ENCODE data around the gene SIX2. TPM values are rescaled to one million over a fixed set of nuclear protein-coding genes. Genes with fewer than 3 reads are reported as not detected.

Gene SIX2
- total and polyA plus RNA-seq, 2 donors (not counting 1 experiment from before 2014, with no cell fraction given), result not detected

GRCh38 chr2:45011121-45011520 lies 1.9 kb upstream of the SIX2 start:
- Mint-ChIP-seq H3K27me3 (peaks cover 62% of the 10 kb centered on the region), H3K27ac (no peak overlapping the region), H3K4me3 (peak overlapping the region; percentile 79), H3K9me3 (ENCODE audit: insufficient read depth) (no peaks in the 10 kb centered on the region), H3K4me1 (peaks cover 44% of the 10 kb centered on the region)
- ChIA-PET CTCF (no interaction called here), POLR2A (no interaction called here)
- 16% methylated on average over 2 of the region's 3 CpGs for WGBS (ENCODE audit: insufficient coverage)
- H2AFZ ChIP-seq (ENCODE audit: insufficient read depth, low read depth, low read length, poor library complexity, severe bottlenecking), result no peak overlapping the region
- H3K79me2 ChIP-seq (ENCODE audit: control insufficient read depth, insufficient read depth, low read length), result no peaks in the 10 kb centered on the region
- DNase-seq (no peak), ATAC-seq (ENCODE audit: low read depth) (no peak)
- no peaks in the 10 kb centered on the region for H4K20me1 ChIP-seq (ENCODE audit: control insufficient read depth, insufficient read depth, low read length, poor library complexity, severe bottlenecking)
- no peak overlapping the region for H3K9ac ChIP-seq (ENCODE audit: low read length)
- peaks cover 0 to 38% (median 0%) of the 10 kb centered on the region in 3 donors for H3K9me3 ChIP-seq (ENCODE audit: control extremely low read depth in 1 of 3, control insufficient read depth in 2 of 3, insufficient read depth in 1 of 3, low read length in 2 of 3)
- H3K36me3 ChIP-seq (replicated peaks in 1 of 2; ENCODE audit: control extremely low read depth in 1 of 2, control insufficient read depth in 1 of 2, extremely low read depth in 1 of 2, insufficient read depth in 2 of 2, low read length in 1 of 2), result no peaks in the 10 kb centered on the region
- intact Hi-C loops (cut with micrococcal nuclease), result no loop called here
- peaks cover 46 to 58% of the 10 kb centered on the region in 2 donors for H3K4me1 ChIP-seq (ENCODE audit: control insufficient read depth in 2 of 2, insufficient read depth in 2 of 2, low read length in 2 of 2)
- H3K27ac ChIP-seq (ENCODE audit: low read length in 2 of 2), result no peak overlapping the region
- H3K4me3 ChIP-seq (ENCODE audit: control extremely low read depth in 1 of 5, extremely low read depth in 1 of 5, insufficient read depth in 1 of 5, low read depth in 2 of 5, low read length in 4 of 5), result no peak overlapping the region
- peak overlapping the region; percentile 83 for H3K4me2 ChIP-seq (replicated peaks; ENCODE audit: low read depth, low read length, poor library complexity, severe bottlenecking)
- TF ChIP-seq EZH2 (IDR thresholded peaks at IDR 0.05; ENCODE audit: borderline replicate concordance, insufficient read depth, low read depth, low read length, poor library complexity, severe bottlenecking), result no peak
- TF ChIP-seq CTCF (IDR thresholded peaks at IDR 0.05), result no peak
- peaks cover 0 to 85% (median 51%) of the 10 kb centered on the region in 4 experiments for H3K27me3 ChIP-seq (replicated peaks in 1 of 4; ENCODE audit: control extremely low read depth in 1 of 4, control insufficient read depth in 3 of 4, insufficient read depth in 4 of 4, low read length in 3 of 4)

GRCh38 chr2:45010702-45011012 lies 1.4 kb upstream of the SIX2 start:
- intact Hi-C loops (cut with micrococcal nuclease), result no loop called here
- Histone ChIP-seq H3K9me3 (ENCODE audit: control extremely low read depth in 1 of 3, control insufficient read depth in 2 of 3, insufficient read depth in 1 of 3, low read length in 2 of 3) (peaks cover 0 to 42% (median 0%) of the 10 kb centered on the region in 3 donors), H3K4me3 (ENCODE audit: control extremely low read depth in 1 of 5, extremely low read depth in 1 of 5, insufficient read depth in 1 of 5, low read depth in 2 of 5, low read length in 4 of 5) (no peak overlapping the region), H3K27me3 (replicated peaks in 1 of 4; ENCODE audit: control extremely low read depth in 1 of 4, control insufficient read depth in 3 of 4, insufficient read depth in 4 of 4, low read length in 3 of 4) (peaks cover 0 to 89% (median 53%) of the 10 kb centered on the region in 4 experiments), H3K9ac (ENCODE audit: low read length) (no peak overlapping the region), H3K36me3 (replicated peaks in 1 of 2; ENCODE audit: control extremely low read depth in 1 of 2, control insufficient read depth in 1 of 2, extremely low read depth in 1 of 2, insufficient read depth in 2 of 2, low read length in 1 of 2) (no peaks in the 10 kb centered on the region), H4K20me1 (ENCODE audit: control insufficient read depth, insufficient read depth, low read length, poor library complexity, severe bottlenecking) (no peaks in the 10 kb centered on the region), H3K4me1 (ENCODE audit: control insufficient read depth in 2 of 2, insufficient read depth in 2 of 2, low read length in 2 of 2) (peaks cover 49 to 62% of the 10 kb centered on the region in 2 donors), H3K27ac (ENCODE audit: low read length in 2 of 2) (no peak overlapping the region), H3K4me2 (replicated peaks; ENCODE audit: low read depth, low read length, poor library complexity, severe bottlenecking) (peak overlapping the region; percentile 83), H2AFZ (ENCODE audit: insufficient read depth, low read depth, low read length, poor library complexity, severe bottlenecking) (no peak overlapping the region), H3K79me2 (ENCODE audit: control insufficient read depth, insufficient read depth, low read length) (no peaks in the 10 kb centered on the region)
- ChIA-PET POLR2A (no interaction called here), CTCF (no interaction called here)
- WGBS (ENCODE audit: insufficient coverage), result 27% methylated on average over 2 of the region's 5 CpGs
- H3K4me3 Mint-ChIP-seq, result peak overlapping the region; percentile 79
- H3K27ac Mint-ChIP-seq, result no peak overlapping the region
- H3K4me1 Mint-ChIP-seq, result peaks cover 46% of the 10 kb centered on the region
- no peak for ATAC-seq (ENCODE audit: low read depth)
- no peaks in the 10 kb centered on the region for H3K9me3 Mint-ChIP-seq (ENCODE audit: insufficient read depth)
- no peak for DNase-seq
- H3K27me3 Mint-ChIP-seq, result peaks cover 61% of the 10 kb centered on the region
- TF ChIP-seq EZH2 (IDR thresholded peaks at IDR 0.05; ENCODE audit: borderline replicate concordance, insufficient read depth, low read depth, low read length, poor library complexity, severe bottlenecking) (no peak), CTCF (IDR thresholded peaks at IDR 0.05) (no peak)
